ENCODE measurements around the gene VSIG10.
"Not testable (repeated sequence)": the region's sequence is repeated elsewhere in the genome, so short reads cannot be mapped to it uniquely, and the experiment has no call there.

VSIG10 gene

GRCh38 chr12:118107011-118107410 lies 3.2 kb upstream of the VSIG10 start:
- DNase-seq = no peak

- DNase-seq = no peak
Measured at GRCh38 chr12:118103201-118103600, 610 bp downstream of the VSIG10 start.

GRCh38 chr12:118102609-118103008 lies 1.2 kb downstream of the VSIG10 start:
- no peak for DNase-seq

- DNase-seq = no peak
Measured at GRCh38 chr12:118102070-118102469, 1.7 kb downstream of the VSIG10 start.

- no peak for DNase-seq
Measured at GRCh38 chr12:118101051-118101450, 2.8 kb downstream of the VSIG10 start.

- DNase-seq = no peak
Measured at GRCh38 chr12:118098911-118099671, 4.7 kb downstream of the VSIG10 start.

- no peak for DNase-seq
Measured at GRCh38 chr12:118098401-118098800, 5.4 kb downstream of the VSIG10 start.

- DNase-seq = no peak
Measured at GRCh38 chr12:118094039-118094438, 9.8 kb downstream of the VSIG10 start.

- no peak for DNase-seq
Measured at GRCh38 chr12:118089782-118090181, 14.0 kb downstream of the VSIG10 start.

GRCh38 chr12:118082161-118082560 lies 21.6 kb downstream of the VSIG10 start:
- no peak for DNase-seq

- not testable (repeated sequence) for DNase-seq
Measured at GRCh38 chr12:118081521-118081920, 22.3 kb downstream of the VSIG10 start.

- DNase-seq = no peak
Measured at GRCh38 chr12:118073768-118074167, 30.0 kb downstream of the VSIG10 start.

- DNase-seq = no peak
Measured at GRCh38 chr12:118070650-118071049, 33.2 kb downstream of the VSIG10 start.

- no peak for DNase-seq
Measured at GRCh38 chr12:118068445-118068844, 35.4 kb downstream of the VSIG10 start.

GRCh38 chr12:118065380-118065779 lies 38.4 kb downstream of the VSIG10 start:
- no peak for DNase-seq

GRCh38 chr12:118064608-118065007 lies 39.2 kb downstream of the VSIG10 start:
- DNase-seq = peak in 1 of 5 donors; percentile 36

- DNase-seq = no peak
Measured at GRCh38 chr12:118063576-118064391, 40.0 kb downstream of the VSIG10 start.

GRCh38 chr12:118061873-118062843 lies 41.7 kb downstream of the VSIG10 start:
- DNase-seq = peak in 1 of 5 donors; percentile 1

- peak; percentile 31 to 52 (median 38) for DNase-seq
Measured at GRCh38 chr12:118061011-118061872, 42.6 kb downstream of the VSIG10 start, which contains the start of gene WSB2. TSS of gene WSB2 (minus strand) at chr12:118061179. CDS start at chr12:118061048, 131 bp downstream.

GRCh38 chr12:118060301-118061010 lies 43.4 kb downstream of the VSIG10 start:
- DNase-seq = peak; percentile 12 to 39 (median 25)
